WTC11 (cell line): ENCODE results near the gene ALDH5A1.

ENCODE experiments used
- CREM ChIP-seq: sonication (generic); formaldehyde crosslinking; IDR thresholded peaks from 2 replicates; pipeline ENCODE4 v1.8.1; 2022; ENCODE audit warnings: mild to moderate bottlenecking, missing genetic modification reagents, moderate library complexity
- KAT7 ChIP-seq: sonication (generic); formaldehyde crosslinking; IDR thresholded peaks from 2 replicates; pipeline ENCODE4 v1.8.1; 2023; ENCODE audit warnings: missing genetic modification reagents, mild to moderate bottlenecking, borderline replicate concordance
- TF ChIP-seq, protein P1 (sequence below): sonication (generic); formaldehyde crosslinking; IDR thresholded peaks from 2 replicates; pipeline ENCODE4 v1.8.0; 2022; ENCODE audit warnings: mild to moderate bottlenecking, missing genetic modification reagents
- TF ChIP-seq, protein P2 (sequence below): fragments of 200-600 bp; IDR thresholded peaks from 2 replicates; pipeline ENCODE4 v1.8.0; 2022; ENCODE audit warnings: antibody characterized with exemption
- TF ChIP-seq, protein P3 (sequence below): sonication (generic); formaldehyde crosslinking; conservative IDR thresholded peaks from 2 replicates; pipeline ENCODE4 v1.8.1; 2022; ENCODE audit warnings: mild to moderate bottlenecking, missing genetic modification reagents
- TF ChIP-seq, protein P4 (sequence below): sonication (generic); formaldehyde crosslinking; IDR thresholded peaks from 2 replicates; pipeline ENCODE4 v1.8.1; 2023; ENCODE audit warnings: mild to moderate bottlenecking, missing genetic modification reagents, moderate library complexity

DNA sequence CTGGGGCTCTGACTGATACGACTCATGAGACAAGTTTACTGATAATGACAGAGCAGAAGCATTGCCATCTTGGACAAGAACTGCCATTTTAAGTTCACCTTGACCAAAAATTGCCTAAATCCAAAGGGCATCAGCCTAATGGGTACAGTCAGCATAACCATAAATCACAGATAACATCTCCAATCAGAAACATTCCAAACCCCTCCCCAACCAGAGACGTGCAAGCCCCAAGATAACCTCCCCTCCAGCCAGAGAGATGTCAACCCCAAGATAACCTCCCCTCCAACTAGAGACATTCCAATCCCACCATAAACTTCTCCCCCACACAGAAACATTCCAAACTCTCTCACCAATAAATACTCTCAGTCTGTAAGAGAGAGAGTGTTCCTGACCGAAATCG is 15.9 kb upstream of the ALDH5A1 start:
- TF ChIP-seq, protein P1, sequence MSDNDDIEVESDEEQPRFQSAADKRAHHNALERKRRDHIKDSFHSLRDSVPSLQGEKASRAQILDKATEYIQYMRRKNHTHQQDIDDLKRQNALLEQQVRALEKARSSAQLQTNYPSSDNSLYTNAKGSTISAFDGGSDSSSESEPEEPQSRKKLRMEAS (CRISPR knock-in tag), result no peak
- TF ChIP-seq, protein P2, sequence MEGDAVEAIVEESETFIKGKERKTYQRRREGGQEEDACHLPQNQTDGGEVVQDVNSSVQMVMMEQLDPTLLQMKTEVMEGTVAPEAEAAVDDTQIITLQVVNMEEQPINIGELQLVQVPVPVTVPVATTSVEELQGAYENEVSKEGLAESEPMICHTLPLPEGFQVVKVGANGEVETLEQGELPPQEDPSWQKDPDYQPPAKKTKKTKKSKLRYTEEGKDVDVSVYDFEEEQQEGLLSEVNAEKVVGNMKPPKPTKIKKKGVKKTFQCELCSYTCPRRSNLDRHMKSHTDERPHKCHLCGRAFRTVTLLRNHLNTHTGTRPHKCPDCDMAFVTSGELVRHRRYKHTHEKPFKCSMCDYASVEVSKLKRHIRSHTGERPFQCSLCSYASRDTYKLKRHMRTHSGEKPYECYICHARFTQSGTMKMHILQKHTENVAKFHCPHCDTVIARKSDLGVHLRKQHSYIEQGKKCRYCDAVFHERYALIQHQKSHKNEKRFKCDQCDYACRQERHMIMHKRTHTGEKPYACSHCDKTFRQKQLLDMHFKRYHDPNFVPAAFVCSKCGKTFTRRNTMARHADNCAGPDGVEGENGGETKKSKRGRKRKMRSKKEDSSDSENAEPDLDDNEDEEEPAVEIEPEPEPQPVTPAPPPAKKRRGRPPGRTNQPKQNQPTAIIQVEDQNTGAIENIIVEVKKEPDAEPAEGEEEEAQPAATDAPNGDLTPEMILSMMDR, result no peak
- TF ChIP-seq, protein P3, sequence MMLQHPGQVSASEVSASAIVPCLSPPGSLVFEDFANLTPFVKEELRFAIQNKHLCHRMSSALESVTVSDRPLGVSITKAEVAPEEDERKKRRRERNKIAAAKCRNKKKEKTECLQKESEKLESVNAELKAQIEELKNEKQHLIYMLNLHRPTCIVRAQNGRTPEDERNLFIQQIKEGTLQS (CRISPR knock-in tag), result no peak
- TF ChIP-seq CREM (CRISPR knock-in tag) (no peak), KAT7 (CRISPR knock-in tag) (no peak)
- TF ChIP-seq, protein P4, sequence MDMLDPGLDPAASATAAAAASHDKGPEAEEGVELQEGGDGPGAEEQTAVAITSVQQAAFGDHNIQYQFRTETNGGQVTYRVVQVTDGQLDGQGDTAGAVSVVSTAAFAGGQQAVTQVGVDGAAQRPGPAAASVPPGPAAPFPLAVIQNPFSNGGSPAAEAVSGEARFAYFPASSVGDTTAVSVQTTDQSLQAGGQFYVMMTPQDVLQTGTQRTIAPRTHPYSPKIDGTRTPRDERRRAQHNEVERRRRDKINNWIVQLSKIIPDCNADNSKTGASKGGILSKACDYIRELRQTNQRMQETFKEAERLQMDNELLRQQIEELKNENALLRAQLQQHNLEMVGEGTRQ, result no peak
